ELR (cell line): ENCODE measurements around the gene ITM2B.

Experiments used
- DNase-seq: peaks from one replicate; pipeline ENCODE4 v3.0.0-alpha.2; 2015; ENCODE audit warnings: low read depth

Gene ITM2B

GRCh38 chr13:48224701-48225100 is 8.3 kb upstream of the ITM2B start:
- no peak for DNase-seq

- DNase-seq, result no peak
These were observed 2.5 kb upstream of the ITM2B start for GRCh38 chr13:48230541-48230940.

- no peak for DNase-seq
These were observed 1.9 kb upstream of the ITM2B start for GRCh38 chr13:48231080-48231479.

GRCh38 chr13:48231933-48232332 is 1.1 kb upstream of the ITM2B start:
- no peak for DNase-seq

GRCh38 chr13:48232420-48233045 is 473 bp upstream of the ITM2B start:
- DNase-seq, result peak; percentile 16

- DNase-seq, result peak; percentile 62
These were observed 983 bp downstream of the ITM2B start for GRCh38 chr13:48233889-48234488.

- peak; percentile 49 for DNase-seq
These were observed 1.7 kb downstream of the ITM2B start for GRCh38 chr13:48234566-48235340.

GRCh38 chr13:48235341-48236135 is 2.5 kb downstream of the ITM2B start:
- DNase-seq, result peak; percentile 57

- DNase-seq, result peak; percentile 7
These were observed 3.7 kb downstream of the ITM2B start for GRCh38 chr13:48236528-48237353.

GRCh38 chr13:48239369-48239768 is 6.4 kb downstream of the ITM2B start:
- DNase-seq, result peak; percentile 2

GRCh38 chr13:48241651-48242050 is 8.6 kb downstream of the ITM2B start:
- DNase-seq, result no peak

- no peak for DNase-seq
These were observed 9.7 kb downstream of the ITM2B start for GRCh38 chr13:48242677-48243076.

GRCh38 chr13:48244159-48244558 is 11.2 kb downstream of the ITM2B start:
- DNase-seq, result no peak

- DNase-seq, result no peak
These were observed 13.1 kb downstream of the ITM2B start for GRCh38 chr13:48246102-48246501.

GRCh38 chr13:48249018-48249417 is 16.0 kb downstream of the ITM2B start:
- no peak for DNase-seq

GRCh38 chr13:48251611-48252081 is 18.6 kb downstream of the ITM2B start:
- no peak for DNase-seq

- DNase-seq, result no peak
These were observed 19.2 kb downstream of the ITM2B start for GRCh38 chr13:48252176-48252575.

- no peak for DNase-seq
These were observed 20.8 kb downstream of the ITM2B start for GRCh38 chr13:48253849-48254248.

GRCh38 chr13:48255090-48255489 is 22.1 kb downstream of the ITM2B start:
- no peak for DNase-seq

GRCh38 chr13:48255954-48256353 is 22.9 kb downstream of the ITM2B start:
- DNase-seq, result peak; percentile 7

- no peak for DNase-seq
These were observed 25.0 kb downstream of the ITM2B start for GRCh38 chr13:48258002-48258401.
